OCI-LY7 (cell line): ENCODE data around the gene GPR146. TPM values are rescaled to one million over a fixed set of nuclear protein-coding genes. Genes with fewer than 3 reads are reported as not detected.

Experiments used
- BruUV-seq: library from RNA; stranded (reverse); fragments of 400-500 nt; replicated peaks from 2 replicates; lab custom pipeline; 2021; lab: Mats Ljungman, UMichigan
- CTCF ChIA-PET: fragments of 300-600 bp; sonication (Branson Sonifier 250); formaldehyde crosslinking; loops from one replicate; lab custom pipeline; 2022; ENCODE audit warnings: antibody characterized with exemption; ENCODE audit not compliant: unreplicated experiment; lab: Charles Lee
- POLR2A ChIA-PET: fragments of 300-600 bp; sonication (Branson Sonifier 250); formaldehyde crosslinking; loops from one replicate; lab custom pipeline; 2022; ENCODE audit warnings: antibody characterized with exemption; lab: Charles Lee
- DNase-seq: peaks from one replicate; pipeline ENCODE4 v3.0.0-alpha.2; 2015; ENCODE audit warnings: low spot score
- H2AFZ ChIP-seq: fragments of 200-600 bp; sonication (generic), shearing (Covaris generic); 2 replicates; pipeline ENCODE4 v1.6.1; 2014; ENCODE audit warnings: mild to moderate bottlenecking, antibody characterized with exemption, low read length, moderate library complexity
- H3K27ac ChIP-seq: fragments of 200-600 bp; sonication (generic); 2 replicates; pipeline ENCODE4 v1.5.1; 2014; ENCODE audit warnings: mixed run types, low read depth, mild to moderate bottlenecking, moderate library complexity, low read length, inconsistent platforms; ENCODE audit not compliant: poor library complexity, severe bottlenecking
- H3K36me3 ChIP-seq: fragments of 200-600 bp; sonication (generic); 2 replicates; pipeline ENCODE4 v1.6.1; 2014; ENCODE audit warnings: mild to moderate bottlenecking, antibody characterized with exemption, low read length, moderate library complexity, mixed read lengths; ENCODE audit not compliant: insufficient read depth
- H3K4me1 ChIP-seq: fragments of 200-600 bp; sonication (generic); 2 replicates; pipeline ENCODE4 v1.5.1; 2014; ENCODE audit warnings: mild to moderate bottlenecking, low read length; ENCODE audit not compliant: insufficient read depth, poor library complexity, severe bottlenecking
- H3K4me2 ChIP-seq: fragments of 200-600 bp; sonication (generic); 2 replicates; pipeline ENCODE4 v1.6.1; 2014; ENCODE audit warnings: mild to moderate bottlenecking, low read length
- H3K4me3 ChIP-seq: fragments of 200-600 bp; sonication (generic); 2 replicates; pipeline ENCODE4 v1.5.1; 2014; ENCODE audit warnings: mild to moderate bottlenecking, low read depth, low read length; ENCODE audit not compliant: poor library complexity, severe bottlenecking
- H3K79me2 ChIP-seq: fragments of 200-600 bp; sonication (generic); 2 replicates; pipeline ENCODE4 v1.6.1; 2016; ENCODE audit warnings: low read depth, mild to moderate bottlenecking, low read length, moderate library complexity, mixed read lengths; ENCODE audit not compliant: insufficient read depth
- H3K9me2 ChIP-seq: fragments of 200-600 bp; sonication (generic); 2 replicates; pipeline ENCODE4 v1.6.1; 2016; ENCODE audit warnings: mild to moderate bottlenecking, low read length, mixed read lengths; ENCODE audit not compliant: insufficient read depth
- H3K9me3 ChIP-seq: fragments of 200-600 bp; sonication (generic); 2 replicates; pipeline ENCODE4 v1.6.1; 2014; ENCODE audit warnings: mild to moderate bottlenecking, mixed run types, low read length, mixed read lengths
- H4K20me1 ChIP-seq: fragments of 200-600 bp; sonication (generic); 2 replicates; pipeline ENCODE4 v1.6.1; 2014; ENCODE audit warnings: mild to moderate bottlenecking, antibody characterized with exemption, low read length, moderate library complexity, mixed read lengths; ENCODE audit not compliant: insufficient read depth
- CTCF ChIP-seq: fragments of 200-600 bp; sonication (generic); conservative IDR thresholded peaks from 2 replicates; pipeline ENCODE4 v1.5.1; 2014; ENCODE audit warnings: mild to moderate bottlenecking, antibody characterized with exemption, low read length, moderate library complexity, mixed read lengths
- EZH2phosphoT487 ChIP-seq: fragments of 200-600 bp; sonication (generic); IDR thresholded peaks from 2 replicates; pipeline ENCODE4 v1.6.1; 2018; ENCODE audit warnings: low read depth, borderline replicate concordance, mild to moderate bottlenecking, mixed run types, antibody characterized with exemption, low read length, moderate library complexity, mixed read lengths
- intact Hi-C: fragments of 100-400 bp; cut with micrococcal nuclease; formaldehyde crosslinking; loops from one replicate; pipeline ENCODE4 v1.10.0; 2022; ENCODE audit not compliant: unreplicated experiment
- total RNA-seq, 2 experiments: library from RNA; depleted of rRNA in 1 of 2; stranded (reverse); fragments of >200 nt in 1 of 2; shearing (Covaris generic) in 1 of 2; gene quantifications; 2 replicates each; pipeline ENCODE4 v1.2.3, GENCODE V29; 2014 to 2022

The GPR146 gene
- total RNA-seq, 2 experiments from 2014 or later: 0.95 to 3.3 TPM

- ChIA-PET CTCF (interaction anchor here (1.4 kb wide), 1 partner anchor 101 kb away, joined by 3 read pairs; no protein-coding TSS in a partner anchor), POLR2A (interaction anchor here (0.7 to 0.8 kb wide), 2 partner anchors 10 to 26 kb away, joined by 3 read pairs; no protein-coding TSS in a partner anchor)
- Histone ChIP-seq H3K9me3 (no peaks in the 10 kb centered on the region), H4K20me1 (no peaks in the 10 kb centered on the region; the same call in 1 of the 2 replicates), H3K9me2 (no peaks in the 10 kb centered on the region), H3K4me3 (no peak overlapping the region), H2AFZ (no peak overlapping the region), H3K4me2 (no peak overlapping the region), H3K4me1 (peaks cover 8% of the 10 kb centered on the region), H3K79me2 (no peaks in the 10 kb centered on the region), H3K27ac (no peak overlapping the region), H3K36me3 (no peaks in the 10 kb centered on the region)
- no TSS peak for BruUV-seq
- intact Hi-C loops: no loop called here
- no peak for TF ChIP-seq CTCF
- TF ChIP-seq EZH2phosphoT487: no peak
- DNase-seq: no peak
These were observed 32.1 kb downstream of the GPR146 start for GRCh38 chr7:1076184-1077072.

- H3K36me3 ChIP-seq: no peaks in the 10 kb centered on the region
- H3K4me2 ChIP-seq: no peak overlapping the region
- H2AFZ ChIP-seq: no peak overlapping the region
- no TSS peak for BruUV-seq
- no peaks in the 10 kb centered on the region for H3K79me2 ChIP-seq
- ChIA-PET CTCF (interaction anchor here (0.6 kb wide), 1 partner anchor 1370 kb away, joined by 3 read pairs; no protein-coding TSS in a partner anchor), POLR2A (no interaction called here)
- no peak overlapping the region for H3K4me3 ChIP-seq
- H4K20me1 ChIP-seq: no peaks in the 10 kb centered on the region; the same call in 1 of the 2 replicates
- no peak for TF ChIP-seq EZH2phosphoT487
- no peaks in the 10 kb centered on the region for H3K9me2 ChIP-seq
- no peaks in the 10 kb centered on the region for H3K9me3 ChIP-seq
- H3K27ac ChIP-seq: no peak overlapping the region
- no peaks in the 10 kb centered on the region for H3K4me1 ChIP-seq
- intact Hi-C loops: no loop called here
- no peak for DNase-seq
These were observed 34.2 kb downstream of the GPR146 start for GRCh38 chr7:1078519-1078918.

GRCh38 chr7:1078985-1079384 is 34.6 kb downstream of the GPR146 start:
- intact Hi-C loops: no loop called here
- TF ChIP-seq CTCF (no peak), EZH2phosphoT487 (no peak)
- Histone ChIP-seq H3K4me3 (no peak overlapping the region), H3K9me3 (no peaks in the 10 kb centered on the region), H4K20me1 (no peaks in the 10 kb centered on the region; the same call in 1 of the 2 replicates), H3K4me2 (no peak overlapping the region), H3K79me2 (no peaks in the 10 kb centered on the region), H3K9me2 (no peaks in the 10 kb centered on the region), H3K36me3 (no peaks in the 10 kb centered on the region), H3K27ac (no peak overlapping the region), H2AFZ (no peak overlapping the region), H3K4me1 (no peaks in the 10 kb centered on the region)
- BruUV-seq: no TSS peak
- ChIA-PET POLR2A (no interaction called here), CTCF (interaction anchor here (0.6 kb wide), 1 partner anchor 1370 kb away, joined by 3 read pairs; no protein-coding TSS in a partner anchor)
- DNase-seq: no peak
